GM23248 (cell line): ENCODE data around the gene TMED9. TPM values are rescaled to one million over a fixed set of nuclear protein-coding genes. Genes with fewer than 3 reads are reported as not detected.

Experiments used
- DNase-seq: peaks from one replicate; pipeline ENCODE4 v3.0.0-alpha.2; 2015
- H2AFZ ChIP-seq: fragments of 200-600 bp; sonication (generic); 2 replicates; pipeline ENCODE4 v1.6.1; 2016; ENCODE audit warnings: antibody characterized with exemption
- H3F3A ChIP-seq: fragments of 200-600 bp; sonication (generic); 2 replicates; pipeline ENCODE4 v1.6.1; 2016; ENCODE audit warnings: mild to moderate bottlenecking, antibody characterized with exemption, mixed run types; ENCODE audit not compliant: insufficient read depth
- H3K27ac ChIP-seq: fragments of 200-600 bp; sonication (generic); 2 replicates; pipeline ENCODE4 v1.5.1; 2016; ENCODE audit warnings: mild to moderate bottlenecking
- H3K27me3 ChIP-seq: fragments of 200-600 bp; sonication (generic); replicated peaks from 2 replicates; pipeline ENCODE4 v1.6.1; 2016; ENCODE audit warnings: mild to moderate bottlenecking; ENCODE audit not compliant: insufficient read depth
- H3K36me3 ChIP-seq: fragments of 200-600 bp; sonication (generic); 2 replicates; pipeline ENCODE4 v1.6.1; 2016; ENCODE audit warnings: low read depth, mild to moderate bottlenecking
- H3K4me1 ChIP-seq: fragments of 200-600 bp; sonication (generic); 2 replicates; pipeline ENCODE4 v1.6.1; 2016; ENCODE audit warnings: mild to moderate bottlenecking; ENCODE audit not compliant: insufficient read depth
- H3K4me2 ChIP-seq: fragments of 200-600 bp; sonication (generic); one replicate; pipeline ENCODE4 v1.6.1; 2016; ENCODE audit warnings: mild to moderate bottlenecking; ENCODE audit not compliant: unreplicated experiment
- H3K4me3 ChIP-seq: fragments of 200-600 bp; sonication (generic); 2 replicates; pipeline ENCODE4 v1.5.1; 2016; ENCODE audit warnings: mild to moderate bottlenecking
- H3K79me2 ChIP-seq: fragments of 200-600 bp; sonication (generic); 2 replicates; pipeline ENCODE4 v1.6.1; 2016; ENCODE audit warnings: mild to moderate bottlenecking; ENCODE audit not compliant: insufficient read depth
- H3K9ac ChIP-seq: fragments of 200-600 bp; sonication (generic); 2 replicates; pipeline ENCODE4 v1.6.1; 2016; ENCODE audit warnings: mild to moderate bottlenecking
- H3K9me2 ChIP-seq: fragments of 200-600 bp; sonication (generic); 2 replicates; pipeline ENCODE4 v1.6.1; 2016; ENCODE audit warnings: mixed run types, mild to moderate bottlenecking, moderate library complexity; ENCODE audit not compliant: insufficient read depth
- H3K9me3 ChIP-seq: fragments of 200-600 bp; sonication (generic); one replicate; pipeline ENCODE4 v1.6.1; 2017; ENCODE audit warnings: low read depth
- H4K20me1 ChIP-seq: fragments of 200-600 bp; sonication (generic); 2 replicates; pipeline ENCODE4 v1.6.0; 2016; ENCODE audit not compliant: insufficient read depth
- EZH2 ChIP-seq: fragments of 200-600 bp; sonication (generic); IDR thresholded peaks from 2 replicates; pipeline ENCODE4 v1.6.1; 2018; ENCODE audit warnings: antibody characterized with exemption, mild to moderate bottlenecking; ENCODE audit not compliant: insufficient read depth, poor library complexity, severe bottlenecking
- EZH2phosphoT487 ChIP-seq: fragments of 200-600 bp; sonication (generic); IDR thresholded peaks from 2 replicates; pipeline ENCODE4 v1.6.1; 2018; ENCODE audit warnings: antibody characterized with exemption, moderate library complexity, mild to moderate bottlenecking, low read depth; ENCODE audit not compliant: insufficient read depth
- WGBS, 2 experiments: methylation state at CpG; one replicate each; pipeline ENCODE4 v1.1.6; 2015 to 2017; ENCODE audit warnings: low lambda C conversion rate in 2 of 2, low coverage in 1 of 2; ENCODE audit errors: missing lambda C conversion rate in 2 of 2; 5-methylcytosine and 5-hydroxymethylcytosine counted together
- in situ Hi-C: fragments of 300-500 bp; cut with MboI; formaldehyde crosslinking; loops from 2 replicates; pipeline ENCODE4 v1.15.0; 2020
- polyA plus RNA-seq: library from polyadenylated mRNA; unstranded; fragments of >200 nt; fragmentation: Nextera tagmentation; extraction: Ambion mirVana; gene quantifications from 2 replicates; pipeline ENCODE4 v1.2.1, GENCODE V29; 2016
- total RNA-seq: library from RNA; depleted of rRNA; stranded (reverse); fragments of >200 nt; shearing (Covaris generic); gene quantifications from 2 replicates; pipeline ENCODE4 v1.2.3, GENCODE V29; 2014

TMED9 gene
- total and polyA plus RNA-seq, 2 experiments from 2014 or later, result 138 to 282 TPM

DNA sequence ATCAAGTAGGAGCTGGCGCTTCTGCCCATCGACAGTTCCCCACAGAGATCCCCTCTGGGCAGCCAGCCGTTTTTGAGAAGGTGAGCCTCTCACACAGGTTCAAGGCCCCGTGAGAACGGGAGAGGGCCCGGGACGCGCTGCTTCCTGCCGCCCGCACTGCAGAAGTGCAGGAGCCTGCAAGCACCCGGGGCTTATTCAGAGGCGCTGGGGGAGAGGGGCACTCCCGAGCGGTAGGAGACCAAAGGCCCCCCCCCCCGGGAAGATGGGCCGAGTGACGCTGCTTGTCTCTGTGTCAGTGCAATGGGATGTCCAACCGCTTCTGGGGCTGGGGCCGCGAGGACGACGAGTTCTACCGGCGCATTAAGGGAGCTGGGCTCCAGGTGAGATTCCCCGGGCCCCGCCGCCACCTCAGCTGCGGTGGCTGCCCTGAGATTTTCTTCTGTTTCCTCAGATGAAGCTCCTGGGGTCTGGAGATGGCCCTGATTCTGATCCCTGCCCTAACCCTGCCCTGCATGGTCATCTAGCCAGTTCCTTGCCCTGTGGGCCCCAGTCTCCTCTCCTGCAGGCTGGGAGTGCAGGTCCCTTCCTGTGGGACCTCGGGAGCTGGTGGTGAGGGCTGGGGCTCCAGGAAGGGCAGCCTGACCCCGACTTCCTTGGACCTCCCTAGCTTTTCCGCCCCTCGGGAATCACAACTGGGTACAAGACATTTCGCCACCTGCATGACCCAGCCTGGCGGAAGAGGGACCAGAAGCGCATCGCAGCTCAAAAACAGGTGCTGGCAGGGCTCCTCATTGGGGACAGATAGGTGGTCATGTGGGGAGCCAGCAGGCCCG lies 16.5 kb downstream of the TMED9 start:
- no peak for TF ChIP-seq EZH2
- no peak for TF ChIP-seq EZH2phosphoT487
- Histone ChIP-seq H3K9me3 (no peaks in the 10 kb centered on the region), H3K27ac (no peak overlapping the region), H3K4me1 (no peaks in the 10 kb centered on the region), H3K27me3 (no peaks in the 10 kb centered on the region), H3K79me2 (no peaks in the 10 kb centered on the region), H2AFZ (no peak overlapping the region), H3K9ac (no peak overlapping the region), H3K9me2 (no peaks in the 10 kb centered on the region), H4K20me1 (no peaks in the 10 kb centered on the region), H3K4me3 (no peak overlapping the region), H3K36me3 (no peaks in the 10 kb centered on the region), H3K4me2 (no peak overlapping the region), H3F3A (no peaks in the 10 kb centered on the region)
- WGBS, 2 experiments, result 90 to 94% methylated on average over 26 to 36 of the region's 37 CpGs
- in situ Hi-C loops, result loop anchor here (25.0 kb wide), 1 partner anchor 554 kb away; the partner anchor contains the start of gene NHP2
- DNase-seq, result no peak

DNA sequence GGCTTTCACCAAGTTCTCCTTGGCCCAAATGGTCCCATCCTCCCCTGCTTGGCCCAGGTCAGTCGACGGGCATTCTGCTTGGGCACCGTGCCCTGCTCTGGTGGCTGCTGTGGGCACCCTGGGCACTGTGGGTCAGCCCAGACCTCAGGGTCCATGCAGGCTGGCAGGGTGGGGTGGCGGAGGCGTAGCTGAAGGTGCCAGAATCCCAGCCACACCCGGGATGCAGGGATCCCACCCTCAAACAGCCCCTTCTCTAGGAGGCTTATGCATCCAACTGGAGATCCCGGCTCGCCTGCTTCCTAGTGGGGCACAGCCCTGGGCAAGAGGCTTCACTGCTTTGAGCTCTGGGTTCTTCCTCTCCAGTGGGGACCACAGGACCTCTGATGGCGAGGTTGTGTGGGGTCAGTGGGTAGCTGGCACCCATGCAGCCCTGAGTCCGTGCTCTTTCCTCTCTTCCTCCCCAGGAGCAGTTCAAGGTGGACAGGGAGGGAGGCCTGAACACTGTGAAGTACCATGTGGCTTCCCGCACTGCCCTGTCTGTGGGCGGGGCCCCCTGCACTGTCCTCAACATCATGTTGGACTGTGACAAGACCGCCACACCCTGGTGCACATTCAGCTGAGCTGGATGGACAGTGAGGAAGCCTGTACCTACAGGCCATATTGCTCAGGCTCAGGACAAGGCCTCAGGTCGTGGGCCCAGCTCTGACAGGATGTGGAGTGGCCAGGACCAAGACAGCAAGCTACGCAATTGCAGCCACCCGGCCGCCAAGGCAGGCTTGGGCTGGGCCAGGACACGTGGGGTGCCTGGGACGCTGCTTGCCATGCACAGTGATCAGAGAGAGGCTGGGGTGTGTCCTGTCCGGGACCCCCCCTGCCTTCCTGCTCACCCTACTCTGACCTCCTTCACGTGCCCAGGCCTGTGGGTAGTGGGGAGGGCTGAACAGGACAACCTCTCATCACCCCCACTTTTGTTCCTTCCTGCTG lies 17.4 kb downstream of the TMED9 start:
- 77 to 82% methylated on average over 20 to 21 of the region's 21 CpGs for WGBS, 2 experiments
- Histone ChIP-seq H3K36me3 (no peaks in the 10 kb centered on the region), H3F3A (no peaks in the 10 kb centered on the region), H3K27me3 (no peaks in the 10 kb centered on the region), H4K20me1 (no peaks in the 10 kb centered on the region), H3K9me2 (no peaks in the 10 kb centered on the region), H3K4me3 (no peak overlapping the region), H3K9me3 (no peaks in the 10 kb centered on the region), H3K27ac (no peak overlapping the region), H3K4me1 (no peaks in the 10 kb centered on the region), H3K4me2 (no peak overlapping the region), H2AFZ (no peak overlapping the region), H3K79me2 (no peaks in the 10 kb centered on the region), H3K9ac (no peak overlapping the region)
- no peak for TF ChIP-seq EZH2phosphoT487
- TF ChIP-seq EZH2, result no peak
- no peak for DNase-seq
- in situ Hi-C loops, result loop anchor here (25.0 kb wide), 1 partner anchor 553 kb away; the partner anchor contains the start of gene NHP2

DNA sequence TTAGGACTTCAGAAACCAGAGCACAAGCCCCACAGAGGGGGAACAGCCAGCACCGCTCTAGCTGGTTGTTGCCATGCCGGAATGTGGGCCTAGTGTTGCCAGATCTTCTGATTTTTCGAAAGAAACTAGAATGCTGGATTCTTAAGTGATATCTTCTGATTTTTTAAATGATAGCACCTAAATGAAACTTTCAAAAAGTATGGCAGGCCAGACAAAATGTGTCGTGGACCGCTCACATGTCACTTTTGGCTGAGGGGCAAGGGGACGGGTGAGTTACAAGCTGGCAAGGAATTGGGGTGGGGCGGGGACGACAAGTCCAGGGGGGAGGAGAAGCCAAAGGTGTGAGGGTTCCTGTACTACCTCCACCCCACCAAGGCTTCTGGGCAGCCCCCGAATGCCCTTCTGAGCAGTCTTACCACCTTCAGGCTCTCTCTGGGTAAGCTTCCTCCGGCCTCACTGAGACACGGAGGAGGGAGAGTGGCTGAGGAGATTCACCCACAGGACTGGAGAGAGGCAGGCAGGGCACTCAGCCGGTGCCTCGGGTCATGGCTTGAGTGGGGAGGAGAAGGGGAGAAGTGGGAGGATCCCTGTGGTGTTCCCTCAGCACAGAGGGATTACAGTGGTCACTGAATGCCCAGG lies 18.2 kb downstream of the TMED9 start:
- H3K9me3 ChIP-seq, result no peaks in the 10 kb centered on the region
- H3K36me3 ChIP-seq, result no peaks in the 10 kb centered on the region
- H3K4me3 ChIP-seq, result no peak overlapping the region
- H3K9ac ChIP-seq, result no peak overlapping the region
- H4K20me1 ChIP-seq, result no peaks in the 10 kb centered on the region
- in situ Hi-C loops, result loop anchor here (25.0 kb wide), 1 partner anchor 552 kb away; the partner anchor contains the start of gene NHP2
- no peak overlapping the region for H2AFZ ChIP-seq
- H3K4me2 ChIP-seq, result no peak overlapping the region
- H3K79me2 ChIP-seq, result no peaks in the 10 kb centered on the region
- no peak for DNase-seq
- no peak overlapping the region for H3K27ac ChIP-seq
- TF ChIP-seq EZH2 (no peak), EZH2phosphoT487 (no peak)
- no peaks in the 10 kb centered on the region for H3F3A ChIP-seq
- WGBS, 2 experiments, result 57 to 64% methylated on average over 13 of the region's 13 CpGs
- H3K4me1 ChIP-seq, result no peaks in the 10 kb centered on the region
- H3K9me2 ChIP-seq, result no peaks in the 10 kb centered on the region
- H3K27me3 ChIP-seq, result no peaks in the 10 kb centered on the region
